Measurements from ENCODE around the gene KRTAP5-11.
"Not testable (repeated sequence)": the region's sequence is repeated elsewhere in the genome, so short reads cannot be mapped to it uniquely, and the experiment has no call there.

Gene KRTAP5-11

GRCh38 chr11:71558996-71559395 lies 23.7 kb downstream of the KRTAP5-11 start:
- no peak for DNase-seq (ENCODE audit: low read depth in 3 of 3, low spot score in 1 of 3)

DNA sequence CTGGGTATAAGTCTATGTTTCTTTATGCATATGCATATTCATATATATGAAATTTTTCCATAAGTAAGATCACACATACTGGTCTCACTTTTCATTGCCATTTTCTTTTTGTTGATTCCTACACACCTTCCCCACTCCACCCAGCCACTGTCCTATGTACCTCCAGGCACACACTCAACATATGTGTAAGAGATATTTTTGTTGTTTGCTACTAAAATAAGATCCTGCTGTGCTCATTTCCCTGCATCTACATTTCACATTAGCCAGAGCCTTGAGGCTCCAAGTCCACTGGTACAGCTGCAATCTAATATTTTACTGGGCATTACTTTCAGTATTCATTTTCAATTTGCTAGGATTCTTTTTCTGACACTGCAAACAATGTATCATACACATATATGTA lies 25.4 kb downstream of the KRTAP5-11 start:
- DNase-seq (ENCODE audit: low read depth in 3 of 3, low spot score in 1 of 3), result no peak

- DNase-seq (ENCODE audit: low read depth in 3 of 3, low spot score in 1 of 3), result no peak
These were observed 26.7 kb downstream of the KRTAP5-11 start for GRCh38 chr11:71556018-71556417.

GRCh38 chr11:71555508-71555907 lies 27.2 kb downstream of the KRTAP5-11 start:
- DNase-seq (ENCODE audit: low read depth in 3 of 3, low spot score in 1 of 3), result no peak

DNA sequence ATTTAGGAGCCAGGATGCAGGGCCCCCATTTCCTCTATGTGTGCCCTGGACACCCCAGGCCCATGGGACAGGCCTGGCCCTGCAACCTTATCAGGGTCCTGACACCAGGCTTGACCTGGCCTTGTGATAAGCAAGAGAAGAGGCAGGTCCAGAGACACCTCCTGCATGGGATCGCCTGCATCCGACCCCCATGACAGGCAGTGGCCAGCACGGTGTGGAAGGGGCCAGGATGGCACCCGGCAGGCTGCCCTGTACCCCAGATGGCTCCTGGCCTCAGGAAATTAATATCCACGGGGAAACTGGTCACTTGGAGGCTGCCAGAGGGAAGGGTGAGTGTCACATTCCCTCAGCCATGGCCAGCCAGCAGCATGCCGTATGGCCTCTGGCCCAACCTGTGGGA lies 27.7 kb downstream of the KRTAP5-11 start:
- DNase-seq (ENCODE audit: low read depth in 3 of 3, low spot score in 1 of 3), result no peak

- DNase-seq (ENCODE audit: low read depth in 3 of 3, low spot score in 1 of 3), result no peak
These were observed 31.0 kb downstream of the KRTAP5-11 start for GRCh38 chr11:71551711-71552110.

DNA sequence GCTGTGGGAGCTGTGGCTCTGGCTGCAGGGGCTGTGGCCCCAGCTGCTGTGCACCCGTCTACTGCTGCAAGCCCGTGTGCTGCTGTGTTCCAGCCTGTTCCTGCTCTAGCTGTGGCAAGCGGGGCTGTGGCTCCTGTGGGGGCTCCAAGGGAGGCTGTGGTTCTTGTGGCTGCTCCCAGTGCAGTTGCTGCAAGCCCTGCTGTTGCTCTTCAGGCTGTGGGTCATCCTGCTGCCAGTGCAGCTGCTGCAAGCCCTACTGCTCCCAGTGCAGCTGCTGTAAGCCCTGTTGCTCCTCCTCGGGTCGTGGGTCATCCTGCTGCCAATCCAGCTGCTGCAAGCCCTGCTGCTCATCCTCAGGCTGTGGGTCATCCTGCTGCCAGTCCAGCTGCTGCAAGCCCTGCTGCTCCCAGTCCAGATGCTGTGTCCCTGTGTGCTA lies 33.9 kb downstream of the KRTAP5-11 start:
- no peak for DNase-seq (ENCODE audit: low read depth in 3 of 3, low spot score in 1 of 3)

DNA sequence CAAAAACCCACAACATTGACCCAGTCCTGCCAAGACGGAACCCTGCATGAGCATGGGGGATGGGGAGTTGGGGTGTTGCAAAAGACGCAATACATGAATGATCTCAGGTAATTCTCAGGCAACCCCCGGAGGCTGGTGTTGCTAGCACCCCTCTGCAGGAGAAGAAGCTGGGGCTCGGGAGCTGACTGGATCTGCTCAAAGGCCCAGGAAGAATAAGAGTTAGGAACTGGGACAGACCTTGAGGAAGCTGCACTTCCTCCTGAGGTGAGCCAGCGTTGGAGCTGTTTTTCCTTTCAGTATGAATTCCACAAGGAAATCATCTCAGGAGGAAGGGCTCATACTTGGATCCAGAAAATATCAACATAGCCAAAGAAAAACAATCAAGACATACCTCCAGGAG lies 34.6 kb downstream of the KRTAP5-11 start, which contains the start of gene KRTAP5-9:
Gene KRTAP5-9 (plus strand): TSS at position 301 of the 400 bp plus-strand sequence. CDS start 238 bp downstream, outside the sequence.
- no peak for DNase-seq (ENCODE audit: low read depth in 3 of 3, low spot score in 1 of 3)

- no peak for DNase-seq (ENCODE audit: low read depth in 3 of 3, low spot score in 1 of 3)
These were observed 37.2 kb downstream of the KRTAP5-11 start for GRCh38 chr11:71545405-71545966.

- DNase-seq (ENCODE audit: low read depth in 3 of 3, low spot score in 1 of 3), result no peak
These were observed 38.0 kb downstream of the KRTAP5-11 start for GRCh38 chr11:71544525-71545214.

GRCh38 chr11:71543866-71544265 lies 38.8 kb downstream of the KRTAP5-11 start:
- DNase-seq (ENCODE audit: low read depth in 3 of 3, low spot score in 1 of 3), result no peak

GRCh38 chr11:71542879-71543777 lies 39.5 kb downstream of the KRTAP5-11 start:
- no peak for DNase-seq (ENCODE audit: low read depth in 3 of 3, low spot score in 1 of 3)

DNA sequence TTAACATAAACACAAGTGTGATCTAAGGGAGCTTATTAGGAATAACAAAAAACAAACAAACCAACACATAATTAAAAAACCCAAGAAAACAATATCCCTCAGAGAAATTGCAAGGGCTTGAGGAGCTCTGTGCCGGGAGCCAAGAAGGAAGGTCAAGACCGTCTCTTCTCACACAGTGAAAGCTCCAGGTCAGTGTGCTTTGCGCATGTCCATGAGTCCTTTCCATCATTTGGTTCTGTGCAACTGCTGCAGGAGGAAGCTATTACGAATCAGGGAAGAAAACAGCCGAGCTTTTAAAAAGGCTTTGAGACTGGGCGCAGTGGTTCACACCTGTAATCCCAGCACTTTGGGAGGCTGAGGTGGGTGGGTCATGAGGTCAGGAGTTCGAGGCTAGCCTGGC lies 40.3 kb downstream of the KRTAP5-11 start:
- DNase-seq (ENCODE audit: low read depth in 3 of 3, low spot score in 1 of 3), result no peak

DNA sequence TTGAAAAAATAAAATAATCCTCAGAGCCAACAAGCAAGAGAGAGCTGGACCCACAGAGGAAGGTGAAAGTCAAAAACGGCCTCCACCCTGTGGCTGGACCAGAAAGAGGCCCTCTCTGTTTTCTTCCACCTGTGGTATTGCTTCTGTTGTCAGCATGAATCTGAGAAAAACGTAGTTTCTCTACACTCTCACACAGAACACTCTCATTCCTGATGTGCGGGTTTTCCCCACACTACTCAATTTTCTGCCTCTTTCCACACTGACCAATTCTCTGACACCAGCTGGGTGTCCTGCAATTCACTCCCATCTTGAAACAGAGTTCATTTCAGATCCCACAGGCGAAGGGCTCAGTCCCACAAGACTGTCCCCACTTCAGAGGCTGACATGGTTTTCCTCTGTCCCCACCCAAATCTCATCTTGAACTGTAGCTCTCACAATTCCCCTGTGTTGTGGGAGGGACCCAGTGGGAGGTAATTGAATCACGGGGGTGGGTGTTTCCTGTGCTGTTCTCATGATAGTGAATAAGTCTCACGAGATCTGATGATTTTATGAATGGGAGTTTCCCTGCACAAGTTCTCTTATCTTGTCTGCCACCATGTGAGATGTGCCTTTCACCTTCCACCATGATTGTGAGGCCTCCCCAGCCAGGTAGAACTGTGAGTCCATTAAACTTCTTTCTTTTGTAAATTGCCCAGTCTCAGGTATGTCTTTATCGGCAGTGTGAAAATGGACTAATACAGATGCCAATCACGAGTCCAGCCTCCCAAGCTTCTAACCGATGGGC lies 42.0 kb downstream of the KRTAP5-11 start:
- not testable (repeated sequence) for DNase-seq (ENCODE audit: low read depth in 3 of 3, low spot score in 1 of 3)

DNA sequence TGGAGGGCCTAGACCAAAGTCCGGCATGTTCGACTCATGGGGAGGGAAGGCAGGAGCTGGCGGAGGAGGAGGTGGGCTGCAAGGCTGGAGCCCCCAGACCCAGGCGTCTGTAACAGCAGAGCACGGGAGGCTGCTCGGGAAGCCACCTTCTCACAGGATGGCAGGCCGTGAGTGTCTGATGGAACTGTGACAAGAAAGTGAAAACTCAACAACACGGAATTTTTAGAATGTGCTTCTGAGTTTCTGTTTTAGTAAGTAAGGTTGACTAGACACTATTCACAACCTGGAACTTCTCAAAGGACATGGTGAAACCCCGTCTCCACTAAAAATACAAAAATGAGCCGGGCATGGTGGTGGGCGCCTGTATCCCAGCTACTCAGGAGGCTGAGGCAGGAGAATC lies 42.7 kb downstream of the KRTAP5-11 start:
- DNase-seq (ENCODE audit: low read depth in 3 of 3, low spot score in 1 of 3), result not testable (repeated sequence)

- DNase-seq (ENCODE audit: low read depth in 3 of 3, low spot score in 1 of 3), result no peak
These were observed 43.7 kb downstream of the KRTAP5-11 start for GRCh38 chr11:71539017-71539416.

- DNase-seq (ENCODE audit: low read depth in 3 of 3, low spot score in 1 of 3), result no peak
These were observed 44.0 kb downstream of the KRTAP5-11 start for GRCh38 chr11:71538666-71538990.

GRCh38 chr11:71537977-71538665 lies 44.6 kb downstream of the KRTAP5-11 start, which contains the start of gene KRTAP5-8:
Gene KRTAP5-8 (plus strand): TSS chr11:71538025. CDS start chr11:71538056, 31 bp downstream.
- DNase-seq (ENCODE audit: low read depth in 3 of 3, low spot score in 1 of 3), result not testable (repeated sequence)

GRCh38 chr11:71537537-71537936 lies 45.1 kb downstream of the KRTAP5-11 start:
- DNase-seq (ENCODE audit: low read depth in 3 of 3, low spot score in 1 of 3), result no peak

DNA sequence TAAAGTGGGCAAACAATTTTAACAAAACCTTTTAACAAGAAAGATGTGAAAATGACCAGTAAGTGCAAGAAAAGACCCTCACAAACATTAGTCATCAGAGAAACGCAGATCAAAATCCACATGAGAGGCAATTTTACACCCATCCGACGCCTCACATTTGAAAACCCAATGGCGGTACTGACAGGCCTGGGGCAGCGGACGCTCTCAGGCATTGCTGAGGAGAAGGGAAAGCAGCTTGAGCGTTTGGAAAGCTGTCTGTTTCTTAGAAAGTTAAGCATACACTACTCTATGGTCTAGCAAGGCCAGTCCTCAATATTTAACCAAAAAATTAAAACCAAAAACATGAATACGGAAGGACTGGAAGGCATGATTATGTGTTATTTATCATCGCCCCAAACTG lies 46.9 kb downstream of the KRTAP5-11 start:
- no peak for DNase-seq (ENCODE audit: low read depth in 3 of 3, low spot score in 1 of 3)

Measured in stimulated activated CD4-positive, alpha-beta T cell treated with anti-CD3 and anti-CD28 coated beads, TNF-alpha, amount 100 ng/mL, for 1 hour (primary cell).